Neural crest cell (in vitro differentiated cells): ENCODE data around the gene LHFPL2. TPM values are rescaled to one million over a fixed set of nuclear protein-coding genes. Genes with fewer than 3 reads are reported as not detected.

Experiments
- DNase-seq: peaks from one replicate; pipeline ENCODE4 v3.0.0; 2021; ENCODE audit warnings: low read depth, mixed read lengths, low spot score
- H3K27ac Mint-ChIP-seq: one replicate; pipeline ENCODE4 v1.8.0; 2021; ENCODE audit warnings: mild to moderate bottlenecking, mixed read lengths; ENCODE audit not compliant: unreplicated experiment
- H3K27me3 Mint-ChIP-seq: 2 replicates; pipeline ENCODE4 v1.8.0; 2021; ENCODE audit warnings: low read depth, mild to moderate bottlenecking, mixed read lengths
- H3K36me3 Mint-ChIP-seq: 2 replicates; pipeline ENCODE4 v1.8.0; 2021; ENCODE audit warnings: low read depth, mild to moderate bottlenecking, mixed read lengths
- H3K4me1 Mint-ChIP-seq: 2 replicates; pipeline ENCODE4 v1.8.0; 2021; ENCODE audit warnings: mixed read lengths
- H3K4me3 Mint-ChIP-seq: one replicate; pipeline ENCODE4 v1.8.0; 2021; ENCODE audit warnings: mild to moderate bottlenecking, mixed read lengths
- H3K9me3 Mint-ChIP-seq: 2 replicates; pipeline ENCODE4 v1.8.0; 2021; ENCODE audit warnings: mixed read lengths
- CTCF ChIP-seq: fragments of 200-600 bp; sonication (generic); conservative IDR thresholded peaks from 2 replicates; pipeline ENCODE4 v1.5.0; 2021; ENCODE audit warnings: antibody characterized with exemption, mild to moderate bottlenecking
- total RNA-seq: library from RNA; stranded (reverse); gene quantifications from 2 replicates; pipeline ENCODE4 v1.2.1, GENCODE V29; 2021

Gene LHFPL2
- total RNA-seq, 1 donor from 2014 or later = 15.0 TPM

GRCh38 chr5:78561261-78561660, 87.3 kb downstream of the LHFPL2 start:
- peaks cover 4% of the 10 kb centered on the region for H3K36me3 Mint-ChIP-seq
- H3K9me3 Mint-ChIP-seq = peaks cover 3% of the 10 kb centered on the region
- H3K27me3 Mint-ChIP-seq = no peaks in the 10 kb centered on the region
- no peaks in the 10 kb centered on the region for H3K4me1 Mint-ChIP-seq
- no peak overlapping the region for H3K27ac Mint-ChIP-seq
- H3K4me3 Mint-ChIP-seq = no peak overlapping the region
- DNase-seq = no peak
- no peak for TF ChIP-seq CTCF

- DNase-seq = no peak
- Mint-ChIP-seq H3K27me3 (no peaks in the 10 kb centered on the region), H3K27ac (no peak overlapping the region), H3K36me3 (peaks cover 7% of the 10 kb centered on the region), H3K4me3 (no peak overlapping the region), H3K9me3 (no peaks in the 10 kb centered on the region), H3K4me1 (no peaks in the 10 kb centered on the region)
- TF ChIP-seq CTCF = no peak
Observed at GRCh38 chr5:78560000-78560855, 88.3 kb downstream of the LHFPL2 start.

GRCh38 chr5:78557601-78558000, 91.0 kb downstream of the LHFPL2 start:
- Mint-ChIP-seq H3K27me3 (no peaks in the 10 kb centered on the region), H3K4me1 (no peaks in the 10 kb centered on the region), H3K27ac (no peak overlapping the region), H3K9me3 (peaks cover 3% of the 10 kb centered on the region), H3K36me3 (peaks cover 7% of the 10 kb centered on the region), H3K4me3 (no peak overlapping the region)
- TF ChIP-seq CTCF = no peak
- no peak for DNase-seq

GRCh38 chr5:78555870-78556269, 92.7 kb downstream of the LHFPL2 start:
- Mint-ChIP-seq H3K4me3 (no peak overlapping the region), H3K4me1 (no peaks in the 10 kb centered on the region), H3K27ac (no peak overlapping the region), H3K36me3 (peaks cover 12% of the 10 kb centered on the region), H3K27me3 (no peaks in the 10 kb centered on the region), H3K9me3 (peaks cover 3% of the 10 kb centered on the region)
- no peak for DNase-seq
- no peak for TF ChIP-seq CTCF

GRCh38 chr5:78554670-78555069, 93.9 kb downstream of the LHFPL2 start:
- H3K27me3 Mint-ChIP-seq = no peaks in the 10 kb centered on the region
- no peaks in the 10 kb centered on the region for H3K4me1 Mint-ChIP-seq
- no peak overlapping the region for H3K4me3 Mint-ChIP-seq
- peaks cover 20% of the 10 kb centered on the region for H3K36me3 Mint-ChIP-seq
- no peak for TF ChIP-seq CTCF
- peaks cover 7% of the 10 kb centered on the region for H3K9me3 Mint-ChIP-seq
- no peak for DNase-seq
- H3K27ac Mint-ChIP-seq = no peak overlapping the region
